HG03457 (cell line): ENCODE results near the gene COPS8.

Experiments
- ATAC-seq: cut with Tn5 transposase; IDR thresholded peaks from one replicate; pipeline ENCODE4 v1.9.1; 2021; ENCODE audit warnings: moderate number of reproducible peaks; ENCODE audit not compliant: unreplicated experiment

The COPS8 gene

GRCh38 chr2:237085248-237086221 lies at the start of gene COPS8:
COPS8 (plus strand) TSS chr2:237085889; CDS start chr2:237085965, 76 bp downstream.
- peak; percentile 98 for ATAC-seq

GRCh38 chr2:237039301-237040031 lies 46.2 kb upstream of the COPS8 start:
- ATAC-seq = no peak

- ATAC-seq = no peak
These were observed 44.5 kb upstream of the COPS8 start for GRCh38 chr2:237041231-237041630.

GRCh38 chr2:237042101-237042500 lies 43.6 kb upstream of the COPS8 start:
- ATAC-seq = no peak

- no peak for ATAC-seq
These were observed 41.8 kb upstream of the COPS8 start for GRCh38 chr2:237043866-237044265.

- no peak for ATAC-seq
These were observed 41.4 kb upstream of the COPS8 start for GRCh38 chr2:237044281-237044680.

- no peak for ATAC-seq
These were observed 40.2 kb upstream of the COPS8 start for GRCh38 chr2:237045449-237045848.

GRCh38 chr2:237048595-237048994 lies 37.1 kb upstream of the COPS8 start:
- ATAC-seq = no peak

GRCh38 chr2:237051861-237052260 lies 33.8 kb upstream of the COPS8 start:
- no peak for ATAC-seq

GRCh38 chr2:237053066-237053465 lies 32.6 kb upstream of the COPS8 start:
- ATAC-seq = no peak

GRCh38 chr2:237055386-237056100 lies 30.1 kb upstream of the COPS8 start:
- no peak for ATAC-seq

GRCh38 chr2:237056287-237056875 lies 29.3 kb upstream of the COPS8 start:
- ATAC-seq = no peak

GRCh38 chr2:237057107-237057506 lies 28.6 kb upstream of the COPS8 start:
- ATAC-seq = no peak

- peak; percentile 68 for ATAC-seq
These were observed 27.8 kb upstream of the COPS8 start for GRCh38 chr2:237057893-237058300.

- no peak for ATAC-seq
These were observed 27.3 kb upstream of the COPS8 start for GRCh38 chr2:237058423-237058822.

GRCh38 chr2:237059155-237059875 lies 26.4 kb upstream of the COPS8 start:
- ATAC-seq = peak; percentile 60

- ATAC-seq = no peak
These were observed 25.0 kb upstream of the COPS8 start for GRCh38 chr2:237060534-237061312.

- no peak for ATAC-seq
These were observed 24.3 kb upstream of the COPS8 start for GRCh38 chr2:237061356-237061755.

- no peak for ATAC-seq
These were observed 23.1 kb upstream of the COPS8 start for GRCh38 chr2:237062585-237062984.
